NCI-H774 (cell line): ENCODE measurements around the gene NAPB.

Experiments used
- DNase-seq: peaks from one replicate; lab custom pipeline; 2025; lab: John Stamatoyannopoulos, UW

NAPB gene

DNA sequence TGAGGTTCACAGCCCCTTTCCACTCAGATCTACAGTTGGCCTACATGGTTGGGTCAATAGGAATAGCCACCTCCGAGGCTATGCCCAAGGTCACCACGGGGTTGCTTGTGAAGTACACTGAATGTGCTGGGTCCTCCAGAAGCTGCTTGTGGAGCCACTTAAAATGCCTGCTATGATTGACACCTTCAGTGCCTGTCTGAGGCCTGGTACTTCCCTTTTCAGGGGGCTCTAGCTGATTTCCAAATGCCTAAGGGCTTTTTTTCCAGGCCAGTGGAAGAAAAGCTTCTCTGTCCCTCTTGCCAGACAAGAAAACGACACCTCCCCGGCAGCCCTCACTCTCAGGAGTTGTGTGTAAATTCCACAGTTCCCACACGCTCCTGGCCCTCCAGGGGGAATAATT lies 77.0 kb downstream of the NAPB start:
- DNase-seq: no peak

GRCh38 chr20:23343590-23343989 lies 77.7 kb downstream of the NAPB start:
- no peak for DNase-seq

DNA sequence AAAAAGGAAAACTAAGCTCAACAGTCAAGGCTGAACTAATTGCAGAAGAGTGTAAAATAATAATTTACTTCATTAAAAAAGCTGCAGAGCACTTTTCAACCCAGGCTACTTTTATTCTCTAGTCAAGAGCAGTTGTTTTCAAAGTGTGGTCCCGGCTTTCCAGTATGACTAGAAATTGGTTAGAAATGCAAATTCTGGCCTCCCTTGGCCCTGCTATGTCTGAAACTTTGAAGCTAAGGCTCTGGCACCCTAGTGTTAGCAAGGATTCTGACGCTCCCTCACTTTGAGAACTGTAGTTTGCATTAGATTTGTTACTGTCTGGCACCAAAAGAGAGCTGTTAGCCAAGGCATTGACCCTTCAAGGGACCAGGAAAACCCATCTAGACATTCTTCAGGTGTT lies 80.2 kb downstream of the NAPB start:
- no peak for DNase-seq

- peak; percentile 42 for DNase-seq
Observed at GRCh38 chr20:23340524-23340923, 80.8 kb downstream of the NAPB start.

GRCh38 chr20:23339986-23340385 lies 81.3 kb downstream of the NAPB start:
- no peak for DNase-seq

- DNase-seq: no peak
Observed at GRCh38 chr20:23337312-23337711, 84.0 kb downstream of the NAPB start.

GRCh38 chr20:23336476-23336875 lies 84.8 kb downstream of the NAPB start:
- DNase-seq: no peak

DNA sequence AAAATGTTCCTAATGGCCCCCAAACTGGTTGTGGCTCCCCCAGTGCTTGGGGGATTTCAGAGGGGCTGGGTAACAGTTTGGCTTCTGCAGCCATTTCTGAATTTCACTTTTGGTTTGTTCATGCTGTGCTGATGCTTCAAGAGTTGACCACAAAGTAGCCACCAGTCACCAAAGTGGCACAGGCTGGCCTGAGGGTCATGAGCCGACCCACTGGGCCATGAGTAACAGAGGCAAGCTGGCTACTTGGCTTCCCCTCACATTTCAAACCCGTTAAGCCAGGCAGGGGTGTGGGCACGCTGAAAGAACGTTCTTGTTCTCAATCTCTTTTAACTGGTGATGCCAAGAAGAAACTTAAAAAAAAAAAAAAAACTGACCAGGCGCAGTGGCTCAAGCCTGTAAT lies 85.8 kb downstream of the NAPB start:
- DNase-seq: no peak

DNA sequence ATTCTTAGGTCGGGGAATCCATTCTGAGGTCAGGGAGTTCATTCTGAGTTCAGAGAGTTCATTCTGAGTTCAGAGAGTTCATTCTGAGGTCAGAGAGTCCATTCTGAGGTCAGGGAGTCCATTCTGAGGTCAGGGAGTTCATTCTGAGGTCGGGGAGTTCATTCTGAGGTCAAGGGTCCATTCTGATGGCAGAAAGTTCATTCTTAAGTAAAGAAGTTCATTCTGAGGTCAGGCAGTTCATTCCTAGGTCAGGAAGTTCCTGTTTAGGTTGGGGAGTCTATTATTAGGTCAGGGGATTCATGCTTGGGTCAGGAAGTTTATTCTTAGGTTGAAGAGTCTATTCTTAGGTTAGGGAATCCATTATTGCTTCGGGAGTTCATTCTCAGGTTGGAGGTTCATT lies 87.2 kb downstream of the NAPB start:
- no peak for DNase-seq

DNA sequence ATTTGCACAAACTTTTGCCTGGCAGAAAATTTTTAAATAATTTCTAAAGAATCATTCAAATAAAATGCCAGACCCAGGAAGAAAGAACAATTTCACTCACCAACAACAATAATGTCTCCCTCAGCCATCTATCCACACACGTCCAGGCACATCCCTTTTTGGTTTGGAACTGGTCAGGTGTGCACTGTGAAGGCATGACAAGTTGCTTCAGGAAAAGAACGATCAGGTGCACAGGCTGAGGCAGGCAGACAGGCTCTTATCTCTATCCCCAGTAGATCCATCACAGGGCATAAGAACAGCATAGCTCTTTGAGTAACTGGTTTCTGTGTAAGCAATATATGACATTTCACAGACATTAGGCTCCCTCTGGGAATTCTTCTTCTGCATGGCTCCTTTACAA lies 88.8 kb downstream of the NAPB start:
- no peak for DNase-seq

DNA sequence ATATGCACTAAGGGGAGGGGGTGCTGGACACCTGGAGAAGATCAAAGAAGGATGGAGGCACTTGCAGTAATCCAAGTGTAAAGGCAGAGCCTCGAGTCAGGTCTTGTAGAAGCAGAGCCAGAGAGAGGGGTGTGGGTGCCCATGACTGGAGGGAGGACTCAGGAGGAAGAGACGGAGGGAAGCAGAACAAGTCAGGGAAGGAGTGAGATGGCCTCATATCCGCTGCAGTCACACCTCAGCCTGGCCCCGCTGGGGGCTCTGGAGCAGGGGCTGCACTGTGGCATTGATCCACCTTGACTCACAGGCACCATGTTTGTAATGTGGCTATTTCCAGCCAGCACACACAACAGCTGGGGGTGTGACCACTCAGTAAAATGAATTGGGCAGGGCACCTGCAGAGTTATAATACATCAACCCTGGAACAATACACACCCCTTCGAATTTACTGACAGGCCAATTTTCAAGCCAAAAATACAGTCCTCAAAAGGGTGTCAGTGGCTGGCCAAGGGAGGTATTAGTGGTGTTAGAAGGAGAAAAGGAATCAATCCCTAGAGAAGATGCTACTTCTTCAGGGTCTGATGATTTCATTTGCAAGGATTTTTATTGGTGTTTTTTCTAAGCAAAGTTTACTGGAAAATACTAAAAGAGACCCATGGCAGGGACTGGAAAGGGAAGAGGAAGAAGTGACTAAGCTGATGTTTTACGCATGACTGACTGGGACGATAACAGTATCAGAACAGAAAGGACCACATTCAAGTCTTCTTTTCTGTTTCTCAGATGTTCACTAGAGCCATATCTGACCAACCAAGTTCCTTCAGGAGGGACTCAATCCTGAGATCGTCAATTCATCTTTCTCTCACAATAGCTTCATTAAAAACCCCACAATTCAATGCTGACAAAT lies 89.6 kb downstream of the NAPB start:
- no peak for DNase-seq

- no peak for DNase-seq
Observed at GRCh38 chr20:23327617-23328333, 93.5 kb downstream of the NAPB start.

DNA sequence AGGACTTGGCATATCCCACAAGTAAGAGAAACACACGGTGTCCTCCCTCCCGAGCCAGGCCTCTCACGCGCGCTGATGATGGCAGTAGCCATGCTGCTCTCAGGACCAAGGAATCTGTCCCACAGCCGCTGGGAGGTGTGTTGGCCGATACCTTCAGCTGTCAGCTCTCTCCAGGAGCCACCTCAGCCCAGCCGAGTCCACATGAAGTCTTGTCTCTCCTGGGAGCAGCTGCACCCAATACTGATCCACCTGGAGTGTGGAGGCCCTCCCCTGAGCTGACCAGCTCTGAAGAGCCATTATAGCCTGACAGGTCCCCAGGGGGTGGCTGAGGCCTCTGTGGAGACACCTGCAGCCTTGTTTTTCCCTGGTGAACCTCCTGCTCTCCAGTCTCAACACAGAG lies 94.5 kb downstream of the NAPB start:
- DNase-seq: peak; percentile 11

GRCh38 chr20:23325107-23325506 lies 96.2 kb downstream of the NAPB start:
- no peak for DNase-seq
